Mesothelial cell of epicardium (in vitro differentiated cells): Measurements from ENCODE around the gene CRYBA4. TPM values are rescaled to one million over a fixed set of nuclear protein-coding genes. Genes with fewer than 3 reads are reported as not detected.

Experiments
- DNase-seq, 2 experiments: peaks; one replicate each; pipeline ENCODE4 v3.0.0; 2021; ENCODE audit warnings: low spot score in 2 of 2; ENCODE audit not compliant: unreplicated experiment in 2 of 2
- H3K27ac Mint-ChIP-seq: 2 replicates; pipeline ENCODE4 v1.8.0; 2021; ENCODE audit warnings: mixed read lengths
- H3K27me3 Mint-ChIP-seq: 2 replicates; pipeline ENCODE4 v1.8.0; 2021; ENCODE audit warnings: low read depth, mixed read lengths
- H3K36me3 Mint-ChIP-seq: 2 replicates; pipeline ENCODE4 v1.8.0; 2021; ENCODE audit warnings: mixed read lengths
- H3K4me1 Mint-ChIP-seq: 2 replicates; pipeline ENCODE4 v1.8.0; 2021; ENCODE audit warnings: mixed read lengths
- H3K4me3 Mint-ChIP-seq: 2 replicates; pipeline ENCODE4 v1.8.0; 2021; ENCODE audit warnings: mild to moderate bottlenecking, moderate library complexity, mixed read lengths
- H3K9me3 Mint-ChIP-seq: 2 replicates; pipeline ENCODE4 v1.8.0; 2021; ENCODE audit warnings: mixed read lengths
- total RNA-seq: library from RNA; stranded (reverse); gene quantifications from 3 replicates; pipeline ENCODE4 v1.2.1, GENCODE V29; 2021
- TF ChIP-seq, protein P1 (sequence below): fragments of 200-600 bp; sonication (generic); IDR thresholded peaks from one replicate; pipeline ENCODE4 v1.5.0; 2021; ENCODE audit warnings: antibody characterized with exemption; ENCODE audit not compliant: unreplicated experiment

CRYBA4 gene
- total RNA-seq, 1 donor from 2014 or later, result not detected

GRCh38 chr22:26660356-26660755 lies 38.6 kb downstream of the CRYBA4 start:
- peaks cover 49% of the 10 kb centered on the region for H3K27me3 Mint-ChIP-seq
- no peaks in the 10 kb centered on the region for H3K36me3 Mint-ChIP-seq
- H3K4me1 Mint-ChIP-seq, result peaks cover 17% of the 10 kb centered on the region
- TF ChIP-seq, protein P1, sequence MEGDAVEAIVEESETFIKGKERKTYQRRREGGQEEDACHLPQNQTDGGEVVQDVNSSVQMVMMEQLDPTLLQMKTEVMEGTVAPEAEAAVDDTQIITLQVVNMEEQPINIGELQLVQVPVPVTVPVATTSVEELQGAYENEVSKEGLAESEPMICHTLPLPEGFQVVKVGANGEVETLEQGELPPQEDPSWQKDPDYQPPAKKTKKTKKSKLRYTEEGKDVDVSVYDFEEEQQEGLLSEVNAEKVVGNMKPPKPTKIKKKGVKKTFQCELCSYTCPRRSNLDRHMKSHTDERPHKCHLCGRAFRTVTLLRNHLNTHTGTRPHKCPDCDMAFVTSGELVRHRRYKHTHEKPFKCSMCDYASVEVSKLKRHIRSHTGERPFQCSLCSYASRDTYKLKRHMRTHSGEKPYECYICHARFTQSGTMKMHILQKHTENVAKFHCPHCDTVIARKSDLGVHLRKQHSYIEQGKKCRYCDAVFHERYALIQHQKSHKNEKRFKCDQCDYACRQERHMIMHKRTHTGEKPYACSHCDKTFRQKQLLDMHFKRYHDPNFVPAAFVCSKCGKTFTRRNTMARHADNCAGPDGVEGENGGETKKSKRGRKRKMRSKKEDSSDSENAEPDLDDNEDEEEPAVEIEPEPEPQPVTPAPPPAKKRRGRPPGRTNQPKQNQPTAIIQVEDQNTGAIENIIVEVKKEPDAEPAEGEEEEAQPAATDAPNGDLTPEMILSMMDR, result no peak
- no peak for DNase-seq
- no peak overlapping the region for H3K27ac Mint-ChIP-seq
- H3K4me3 Mint-ChIP-seq, result no peak overlapping the region
- no peaks in the 10 kb centered on the region for H3K9me3 Mint-ChIP-seq

- H3K4me3 Mint-ChIP-seq, result no peak overlapping the region
- DNase-seq, result no peak
- H3K9me3 Mint-ChIP-seq, result no peaks in the 10 kb centered on the region
- H3K4me1 Mint-ChIP-seq, result peaks cover 17% of the 10 kb centered on the region
- TF ChIP-seq, protein P1, result no peak
- H3K36me3 Mint-ChIP-seq, result no peaks in the 10 kb centered on the region
- peaks cover 43% of the 10 kb centered on the region for H3K27me3 Mint-ChIP-seq
- no peak overlapping the region for H3K27ac Mint-ChIP-seq
Measured at GRCh38 chr22:26660961-26661578, 39.3 kb downstream of the CRYBA4 start.

GRCh38 chr22:26662160-26662559 lies 40.4 kb downstream of the CRYBA4 start:
- no peak overlapping the region for H3K4me3 Mint-ChIP-seq

DNA sequence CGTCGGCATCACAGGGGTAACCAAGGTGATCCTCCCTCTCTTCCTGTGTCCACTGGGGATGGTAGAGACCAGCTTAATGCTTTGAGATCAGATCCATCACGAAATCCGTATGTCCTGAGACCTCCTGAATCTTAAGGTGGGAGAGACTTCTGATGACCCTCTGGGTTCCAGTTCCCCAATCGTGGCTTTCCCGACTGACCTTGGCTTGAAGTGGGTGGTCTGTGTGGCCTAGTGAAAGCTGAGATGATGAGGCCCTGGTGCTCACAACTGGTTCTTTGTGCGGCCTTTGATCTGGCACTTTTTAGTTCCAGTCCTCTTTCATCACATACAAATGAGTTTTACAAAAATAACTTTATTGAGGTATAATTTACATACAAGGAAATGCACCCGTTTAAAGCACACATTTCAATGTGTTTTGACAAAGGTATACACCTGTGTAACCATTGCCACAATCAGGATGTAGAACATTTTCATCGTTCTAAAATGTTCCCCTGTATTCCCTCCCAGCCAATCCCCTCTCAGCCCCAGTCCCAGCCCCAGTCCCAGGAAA lies 41.7 kb downstream of the CRYBA4 start:
- Mint-ChIP-seq H3K4me1 (peaks cover 6% of the 10 kb centered on the region), H3K27me3 (peaks cover 25% of the 10 kb centered on the region), H3K4me3 (no peak overlapping the region), H3K27ac (no peak overlapping the region), H3K9me3 (no peaks in the 10 kb centered on the region), H3K36me3 (no peaks in the 10 kb centered on the region)
- DNase-seq, result no peak
- TF ChIP-seq, protein P1, result no peak

More at GRCh38 chr22:26662160-26662559, 40.4 kb downstream of the CRYBA4 start:
- no peak for DNase-seq
- H3K27me3 Mint-ChIP-seq, result peaks cover 38% of the 10 kb centered on the region
- TF ChIP-seq, protein P1, result no peak
- H3K9me3 Mint-ChIP-seq, result no peaks in the 10 kb centered on the region
- H3K27ac Mint-ChIP-seq, result no peak overlapping the region
- no peaks in the 10 kb centered on the region for H3K36me3 Mint-ChIP-seq
- H3K4me1 Mint-ChIP-seq, result peaks cover 17% of the 10 kb centered on the region

DNA sequence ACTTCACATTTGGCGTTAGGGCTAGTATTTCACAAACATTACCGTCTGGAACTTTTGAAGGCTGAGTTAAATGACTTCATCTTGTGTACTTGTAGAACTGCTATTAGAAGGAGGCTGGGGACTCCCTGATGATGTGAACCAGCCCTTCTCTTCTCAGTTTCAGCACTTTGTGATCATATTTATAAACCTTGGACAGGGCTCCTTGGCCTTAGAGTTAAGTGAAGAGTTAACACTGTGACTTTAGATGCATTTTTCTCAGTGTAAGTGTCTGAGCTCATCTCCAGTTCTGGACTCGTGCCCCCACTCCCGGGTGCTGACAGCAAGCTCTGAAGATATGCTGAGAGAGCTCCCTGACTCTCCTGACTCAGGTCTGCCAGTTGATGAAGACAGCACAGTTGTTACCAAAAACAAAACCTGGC lies 44.1 kb downstream of the CRYBA4 start:
- Mint-ChIP-seq H3K4me3 (no peak overlapping the region), H3K4me1 (no peaks in the 10 kb centered on the region), H3K9me3 (no peaks in the 10 kb centered on the region), H3K27me3 (peaks cover 11% of the 10 kb centered on the region), H3K36me3 (no peaks in the 10 kb centered on the region), H3K27ac (no peak overlapping the region)
- no peak for DNase-seq
- TF ChIP-seq, protein P1, result no peak
